Fibroblast of skin of left quadriceps (primary cell): ENCODE measurements around the gene ARRDC5.
"Not testable (repeated sequence)": the region's sequence is repeated elsewhere in the genome, so short reads cannot be mapped to it uniquely, and the experiment has no call there.

Source experiments
- DNase-seq, 2 experiments: peaks; one replicate each; pipeline ENCODE4 v3.0.0-alpha.2; 2013; ENCODE audit warnings: low read depth in 2 of 2

Gene ARRDC5

DNA sequence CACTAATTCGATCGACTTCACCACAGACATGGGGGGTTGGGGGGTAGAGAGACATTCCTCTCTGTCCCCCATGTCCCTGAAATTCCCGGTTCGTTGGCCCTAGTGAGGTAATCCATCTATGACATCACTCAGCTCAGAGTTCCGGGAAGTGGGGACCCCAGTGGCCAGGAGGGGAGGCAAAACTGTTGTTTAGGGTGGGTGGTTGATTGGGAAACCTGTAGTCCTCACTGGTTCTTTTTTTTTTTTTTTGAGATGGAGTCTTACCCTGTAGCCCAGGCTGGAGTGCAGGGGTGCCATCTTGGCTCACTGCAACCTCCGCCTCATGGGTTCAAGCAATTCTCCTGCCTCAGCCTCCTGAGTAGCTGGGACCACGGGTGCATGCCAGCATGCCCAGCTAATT lies at the start of gene ARRDC5:
ARRDC5 (minus strand) TSS at position 101 of the 400 bp plus-strand sequence; CDS start at position 30, 71 bp downstream.
- no peak for DNase-seq

DNA sequence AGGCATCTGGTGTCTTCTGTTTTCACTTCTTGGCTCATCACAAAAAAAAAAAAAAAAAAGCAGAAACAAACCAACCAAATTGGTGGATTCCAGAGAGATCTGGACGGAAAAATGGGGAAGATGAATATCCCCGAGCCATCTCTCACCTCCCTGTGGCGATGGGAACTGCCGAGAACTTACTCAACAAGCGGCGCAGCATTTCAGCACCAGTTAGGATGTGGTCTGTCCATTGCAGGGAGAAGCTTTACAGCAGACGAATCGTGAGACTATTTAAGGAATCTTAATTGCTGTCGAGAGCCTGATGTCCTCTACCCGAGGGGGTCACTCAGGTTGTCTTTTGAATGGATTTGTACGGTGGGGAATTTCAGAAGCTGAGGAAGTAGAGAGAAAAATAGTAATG lies 49.0 kb upstream of the ARRDC5 start:
- no peak for DNase-seq

DNA sequence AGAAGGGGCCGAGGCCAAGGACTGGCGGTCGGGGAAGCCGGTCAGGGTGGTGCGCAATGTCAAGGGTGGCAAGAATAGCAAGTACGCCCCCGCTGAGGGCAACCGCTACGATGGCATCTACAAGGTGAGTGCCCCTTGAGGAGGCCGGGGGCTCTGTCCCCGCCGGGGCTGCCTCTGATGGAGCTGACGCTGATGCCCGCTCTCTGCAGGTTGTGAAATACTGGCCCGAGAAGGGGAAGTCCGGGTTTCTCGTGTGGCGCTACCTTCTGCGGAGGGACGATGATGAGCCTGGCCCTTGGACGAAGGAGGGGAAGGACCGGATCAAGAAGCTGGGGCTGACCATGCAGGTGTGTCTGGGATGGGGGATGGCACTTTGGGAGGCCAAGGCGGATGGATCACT lies 48.0 kb upstream of the ARRDC5 start:
- DNase-seq = not testable (repeated sequence)

DNA sequence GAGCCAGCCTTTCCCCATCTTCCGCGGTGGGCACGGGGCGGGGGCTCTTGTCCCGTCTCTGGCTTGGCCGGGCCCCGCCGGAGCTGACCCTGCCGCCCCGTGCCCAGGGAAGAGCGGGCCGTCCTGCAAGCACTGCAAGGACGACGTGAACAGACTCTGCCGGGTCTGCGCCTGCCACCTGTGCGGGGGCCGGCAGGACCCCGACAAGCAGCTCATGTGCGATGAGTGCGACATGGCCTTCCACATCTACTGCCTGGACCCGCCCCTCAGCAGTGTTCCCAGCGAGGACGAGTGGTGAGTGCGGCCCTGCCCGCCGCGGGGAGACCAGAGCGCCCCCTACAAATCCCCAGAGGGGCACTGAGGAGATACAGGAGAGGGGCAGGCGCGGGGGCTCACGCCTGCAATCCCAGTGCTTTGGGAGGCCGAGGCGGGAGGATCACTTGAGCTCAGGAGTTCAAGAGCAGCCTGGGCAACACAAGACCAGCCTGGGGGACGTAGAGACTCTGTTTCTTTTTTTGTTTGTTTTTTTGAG lies 39.0 kb upstream of the ARRDC5 start:
- DNase-seq = not testable (repeated sequence)

DNA sequence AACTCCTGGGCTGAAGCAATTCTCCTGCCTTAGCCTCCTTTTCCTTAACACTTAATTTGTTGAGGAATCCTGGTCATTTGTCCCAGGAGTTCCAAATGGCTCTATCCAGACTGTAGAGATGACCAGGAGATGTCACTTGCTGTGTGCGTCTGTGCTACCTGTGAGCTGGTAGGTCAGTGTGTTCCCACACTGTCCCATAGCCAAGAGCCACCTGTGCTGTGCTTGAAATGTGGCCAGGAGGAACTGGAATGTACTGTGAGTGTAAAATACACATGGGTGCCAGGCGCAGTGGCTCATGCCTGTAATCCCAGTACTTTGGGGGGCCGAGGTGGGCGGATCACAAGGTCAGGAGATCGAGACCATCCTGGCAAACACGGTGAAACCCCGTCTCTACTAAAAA lies 36.8 kb upstream of the ARRDC5 start:
- no peak for DNase-seq

DNA sequence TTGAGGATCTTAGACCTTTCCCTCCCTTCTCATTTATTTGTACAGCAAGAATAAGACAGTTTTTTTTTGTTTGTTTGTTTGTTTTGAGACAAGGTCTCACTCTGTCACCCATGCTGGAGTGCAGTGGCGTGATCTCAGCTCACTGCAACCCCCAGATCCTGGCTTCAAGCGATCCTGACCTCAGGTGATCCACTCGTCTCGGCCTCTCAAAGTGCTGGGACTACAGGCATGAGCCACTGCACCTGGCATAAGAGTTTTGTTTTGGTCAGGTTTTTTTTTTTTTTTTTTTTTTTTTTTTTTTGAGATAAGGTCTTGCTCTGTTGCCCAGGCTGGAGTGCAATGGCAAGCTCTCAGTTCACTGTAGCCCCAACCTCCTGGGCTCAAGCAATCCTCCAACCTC lies 35.8 kb upstream of the ARRDC5 start:
- DNase-seq = not testable (repeated sequence)

DNA sequence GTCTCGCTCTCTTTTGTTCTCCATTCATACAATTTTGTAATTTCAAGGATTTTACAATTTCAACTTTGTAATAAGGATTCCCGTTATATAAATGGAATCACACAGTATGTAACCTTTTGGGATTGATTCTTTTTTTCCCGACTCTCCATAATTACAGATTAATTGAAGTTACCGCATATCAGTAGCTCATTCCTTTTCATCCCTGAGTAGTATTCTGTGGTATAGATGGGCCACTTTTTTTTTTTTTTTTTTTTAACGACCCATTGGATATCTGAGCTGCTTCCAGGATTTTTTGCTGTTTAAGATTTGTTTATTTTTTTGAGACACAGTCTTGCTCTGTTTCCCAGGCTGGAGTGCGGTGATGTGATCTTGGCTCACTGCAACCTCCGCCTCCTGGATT lies 34.4 kb upstream of the ARRDC5 start:
- DNase-seq = no peak

DNA sequence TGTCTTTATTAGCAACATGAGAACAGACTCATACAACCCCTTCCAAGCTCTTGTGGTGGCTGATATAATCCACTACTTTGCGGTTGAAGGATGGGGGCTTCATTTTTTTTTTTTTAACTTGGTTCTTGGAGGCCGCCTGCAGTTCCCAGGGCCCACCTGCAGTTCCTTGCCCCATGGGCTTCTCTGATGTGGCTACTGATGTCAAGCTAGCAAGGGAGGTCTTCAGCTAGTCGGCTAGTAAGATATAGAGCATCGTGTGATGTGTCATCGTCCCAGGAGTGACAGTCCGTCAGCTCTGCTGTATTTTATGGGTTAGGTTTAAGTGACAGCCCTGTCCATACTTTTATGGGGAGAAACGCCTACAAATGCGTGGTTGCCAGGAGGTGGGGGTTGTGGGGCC lies 32.7 kb upstream of the ARRDC5 start:
- DNase-seq = no peak

DNA sequence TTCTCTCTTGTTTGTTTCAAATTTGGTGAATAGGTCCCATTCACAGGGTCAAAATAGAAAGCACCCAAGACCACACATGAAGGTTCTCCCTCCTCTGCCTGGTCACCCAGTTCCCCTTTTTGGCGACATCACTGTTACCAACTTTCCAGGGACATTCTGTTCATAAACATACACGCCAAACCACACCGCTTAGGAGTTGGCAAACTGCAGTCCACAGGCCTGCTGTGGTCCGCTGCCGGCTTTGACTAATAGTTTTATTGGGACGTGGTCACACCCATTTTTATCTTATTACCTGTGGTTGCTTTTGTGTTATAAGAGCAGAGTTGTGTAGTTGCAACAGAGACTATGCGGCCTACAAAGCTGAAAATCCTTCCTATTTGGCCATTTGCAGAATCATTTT lies 30.8 kb upstream of the ARRDC5 start:
- DNase-seq = no peak

DNA sequence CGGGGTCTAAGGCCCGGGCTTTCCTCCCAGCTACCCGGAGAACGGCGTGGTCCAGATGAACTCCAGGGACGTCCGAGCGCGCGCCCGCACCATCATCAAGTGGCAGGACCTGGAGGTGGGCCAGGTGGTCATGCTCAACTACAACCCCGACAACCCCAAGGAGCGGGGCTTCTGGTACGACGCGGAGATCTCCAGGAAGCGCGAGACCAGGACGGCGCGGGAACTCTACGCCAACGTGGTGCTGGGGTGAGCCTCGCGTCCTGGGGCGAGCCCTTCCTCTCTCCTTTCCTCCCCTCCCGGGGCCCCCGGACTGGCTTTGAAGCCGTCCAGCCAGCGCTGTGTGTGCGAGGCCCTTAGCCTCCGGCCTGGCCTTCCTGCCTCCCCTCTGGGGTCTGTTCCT lies 30.0 kb upstream of the ARRDC5 start:
- DNase-seq = no peak

DNA sequence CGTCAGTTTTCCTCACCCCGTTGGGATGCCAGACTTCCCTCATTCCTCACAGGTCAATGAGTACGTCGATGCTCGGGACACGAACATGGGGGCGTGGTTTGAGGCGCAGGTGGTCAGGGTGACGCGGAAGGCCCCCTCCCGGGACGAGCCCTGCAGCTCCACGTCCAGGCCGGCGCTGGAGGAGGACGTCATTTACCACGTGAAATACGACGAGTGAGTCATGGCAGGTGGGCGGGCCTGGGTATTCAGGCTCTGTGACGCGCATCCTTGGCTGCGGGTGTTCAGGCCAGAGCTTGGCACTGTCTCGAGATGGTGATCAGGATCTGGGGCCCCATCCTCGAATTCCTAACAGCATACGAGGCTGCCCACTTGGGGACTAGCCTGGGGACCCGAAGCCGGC lies 28.0 kb upstream of the ARRDC5 start:
- no peak for DNase-seq

DNA sequence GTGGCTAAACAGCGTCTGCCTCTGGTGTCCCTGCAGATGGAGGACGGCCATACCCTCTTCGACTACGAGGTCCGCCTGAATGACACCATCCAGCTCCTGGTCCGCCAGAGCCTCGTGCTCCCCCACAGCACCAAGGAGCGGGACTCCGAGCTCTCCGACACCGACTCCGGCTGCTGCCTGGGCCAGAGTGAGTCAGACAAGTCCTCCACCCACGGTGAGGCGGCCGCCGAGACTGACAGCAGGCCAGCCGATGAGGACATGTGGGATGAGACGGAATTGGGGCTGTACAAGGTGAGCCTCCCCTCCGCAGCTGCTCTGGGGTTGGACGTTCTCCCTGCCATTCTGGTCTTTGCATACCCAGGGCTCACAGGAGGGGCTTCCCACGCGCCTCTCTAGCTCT lies 26.5 kb upstream of the ARRDC5 start:
- no peak for DNase-seq

DNA sequence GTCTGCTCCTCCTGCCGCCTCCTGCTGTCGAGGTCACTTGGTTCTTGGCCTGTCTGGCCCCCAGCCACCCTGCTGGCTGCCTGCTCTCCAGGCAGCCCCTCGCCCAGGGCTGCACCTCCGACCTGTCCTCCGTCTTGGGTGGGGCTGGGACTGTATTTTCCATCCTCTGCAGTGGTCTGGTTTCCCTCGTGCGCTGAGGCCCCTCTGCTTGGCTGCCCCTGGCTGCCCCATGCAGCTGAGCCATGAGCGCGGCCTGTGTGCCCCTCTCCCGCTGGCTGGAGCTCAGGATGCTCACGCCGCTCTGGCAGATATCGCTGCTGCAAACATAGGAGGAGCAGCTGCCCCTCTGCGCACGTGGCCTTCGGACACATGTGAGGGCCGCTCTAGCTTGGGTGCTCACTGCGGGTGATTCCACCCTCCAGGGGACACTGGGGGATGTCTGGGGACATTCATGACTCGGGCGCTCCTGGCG lies 20.6 kb upstream of the ARRDC5 start:
- DNase-seq = no peak

DNA sequence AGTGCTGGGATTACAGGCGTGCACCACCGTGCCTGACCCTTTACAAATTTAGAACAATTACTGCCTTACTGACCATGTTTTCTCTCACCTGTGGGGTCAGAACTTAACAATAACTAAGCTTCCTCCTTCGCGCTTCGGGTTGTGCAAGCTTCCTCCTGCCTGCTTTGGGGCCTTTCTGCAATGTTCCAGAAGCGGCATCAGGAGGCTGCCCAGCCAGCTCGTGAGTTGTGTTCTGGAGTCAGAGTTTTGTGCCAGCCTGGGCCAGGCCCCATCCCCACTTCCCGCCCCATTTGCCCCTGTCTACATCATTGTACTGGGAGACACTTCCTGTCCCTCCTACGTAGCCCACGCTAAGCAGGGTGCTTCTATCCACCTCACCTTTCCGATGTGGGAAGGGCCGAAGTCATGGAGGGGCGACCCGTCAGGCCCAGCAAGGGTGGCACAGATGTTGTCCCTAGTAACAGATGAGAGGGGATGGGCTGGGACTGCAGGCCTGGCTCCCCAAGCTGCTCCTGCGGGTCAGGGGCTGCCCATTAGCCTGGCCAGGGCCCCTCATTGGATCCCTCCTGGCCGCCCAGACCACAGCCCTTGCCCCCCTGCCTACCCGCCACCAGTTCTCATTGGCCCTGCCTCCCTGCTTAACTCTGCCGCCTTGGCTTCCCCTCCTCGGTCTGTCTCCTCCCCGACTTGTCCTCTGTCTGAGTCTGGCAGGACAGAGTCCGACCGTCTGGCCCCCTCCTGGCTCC lies 20.0 kb upstream of the ARRDC5 start:
- DNase-seq = no peak

DNA sequence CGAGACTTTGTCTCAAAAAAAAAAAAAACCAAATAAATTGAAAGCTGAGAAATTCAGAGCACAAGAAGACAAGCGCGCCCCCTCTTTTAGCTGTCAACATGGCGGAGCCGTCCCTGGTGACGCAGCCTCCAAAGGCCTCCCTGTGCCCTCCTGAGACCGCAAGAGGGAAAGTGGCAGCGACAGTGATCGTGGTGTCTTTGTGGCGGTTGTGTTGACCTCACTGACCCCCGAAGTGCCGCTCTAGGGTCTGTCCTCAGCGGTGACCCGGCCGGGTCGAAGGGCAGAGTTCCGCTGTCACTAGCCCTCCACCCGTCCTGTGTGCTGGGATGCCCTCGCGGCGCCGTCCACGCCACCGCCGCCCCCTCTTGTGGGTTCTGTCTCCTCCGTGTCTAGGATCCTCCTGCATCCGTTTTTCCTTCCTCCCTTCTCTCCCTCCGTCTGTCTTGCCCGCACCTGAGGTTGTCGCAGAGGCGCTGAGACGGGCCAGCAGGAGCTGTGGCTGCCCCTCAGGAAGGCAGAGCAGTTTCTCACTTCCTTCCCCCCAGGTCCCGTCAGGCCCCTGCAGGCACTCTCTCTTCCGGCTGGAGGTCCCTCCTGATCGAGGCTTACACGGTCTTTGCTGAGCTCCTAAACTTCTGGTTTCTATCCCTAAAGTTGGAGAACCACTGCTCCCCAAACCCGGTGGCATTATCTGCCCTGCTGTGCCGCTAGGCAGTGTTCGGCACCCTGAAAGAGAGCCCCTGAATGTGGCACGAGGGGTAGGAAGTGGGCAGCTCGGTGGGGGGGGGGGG lies 13.8 kb upstream of the ARRDC5 start:
- DNase-seq = no peak

DNA sequence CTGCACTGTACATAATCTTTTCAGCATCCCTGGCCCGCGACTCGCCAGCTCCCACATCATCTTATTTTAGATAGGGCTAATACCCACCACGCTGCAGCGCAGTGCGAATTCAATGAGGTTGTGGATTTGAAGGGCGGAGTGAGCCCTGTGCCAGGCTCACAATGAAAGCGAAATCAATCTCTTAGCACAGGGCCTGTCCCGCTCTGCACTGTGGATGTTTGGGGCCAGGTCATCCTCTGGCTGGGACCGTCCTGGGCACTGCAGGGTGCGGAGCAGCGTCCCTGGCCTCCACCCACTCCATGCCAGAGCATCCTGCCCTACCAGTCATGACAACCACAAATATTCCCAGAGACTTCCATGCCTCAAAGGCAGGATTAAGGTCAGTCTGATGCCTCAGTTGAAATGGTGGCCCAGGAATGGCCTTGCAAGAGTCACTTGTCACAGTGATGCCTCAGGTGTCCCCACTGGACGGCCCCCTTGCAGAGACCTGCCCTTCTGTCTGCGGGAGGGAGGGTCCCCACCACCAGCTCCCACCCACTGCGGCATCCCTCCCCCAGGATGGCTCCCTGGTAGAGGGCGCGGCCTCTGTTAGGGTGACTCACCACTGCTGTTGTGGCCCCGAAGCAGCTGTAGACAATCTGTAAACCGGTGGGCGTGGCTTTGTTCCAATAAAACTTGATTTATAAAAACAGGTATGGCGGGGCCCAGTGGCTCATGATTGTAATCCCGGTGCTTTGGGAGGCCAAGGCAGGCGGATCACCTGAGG lies 12.2 kb upstream of the ARRDC5 start:
- peak; percentile 46 to 55 for DNase-seq

DNA sequence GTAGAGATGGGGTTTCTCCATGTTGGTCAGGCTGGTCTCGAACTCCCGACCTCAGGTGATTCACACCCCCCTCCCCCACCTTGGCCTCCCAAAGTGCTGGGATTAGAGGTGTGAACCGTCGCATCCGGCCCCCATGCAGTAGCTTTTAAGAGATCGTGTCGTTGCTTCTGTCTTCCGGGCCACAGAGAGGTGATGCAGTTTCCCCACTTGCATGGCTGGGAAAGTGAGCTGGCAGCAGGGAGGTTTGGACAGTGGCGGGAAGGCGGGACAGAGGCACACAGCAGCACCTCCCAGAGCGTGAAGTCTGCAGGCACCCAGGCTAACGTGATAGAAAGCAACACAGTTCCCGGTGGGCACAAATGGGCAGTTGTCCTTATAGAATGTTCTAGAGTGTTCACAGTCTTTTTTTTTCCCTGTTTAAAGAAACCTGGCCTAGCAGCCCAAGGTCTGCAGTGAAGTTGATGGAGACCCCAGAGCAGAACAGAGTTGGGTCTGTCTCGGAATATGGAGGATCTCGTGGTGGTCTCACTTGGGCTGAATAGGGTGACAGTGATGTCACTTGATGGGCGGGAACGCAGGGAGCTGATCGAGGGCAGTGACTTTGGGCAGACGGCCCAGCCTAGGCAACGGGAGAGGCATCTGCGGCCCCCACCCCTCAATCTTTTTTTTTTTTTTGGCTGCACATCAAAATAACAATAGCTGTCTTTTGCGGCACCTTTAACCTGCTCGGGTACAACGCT lies 11.5 kb upstream of the ARRDC5 start:
- DNase-seq = no peak

DNA sequence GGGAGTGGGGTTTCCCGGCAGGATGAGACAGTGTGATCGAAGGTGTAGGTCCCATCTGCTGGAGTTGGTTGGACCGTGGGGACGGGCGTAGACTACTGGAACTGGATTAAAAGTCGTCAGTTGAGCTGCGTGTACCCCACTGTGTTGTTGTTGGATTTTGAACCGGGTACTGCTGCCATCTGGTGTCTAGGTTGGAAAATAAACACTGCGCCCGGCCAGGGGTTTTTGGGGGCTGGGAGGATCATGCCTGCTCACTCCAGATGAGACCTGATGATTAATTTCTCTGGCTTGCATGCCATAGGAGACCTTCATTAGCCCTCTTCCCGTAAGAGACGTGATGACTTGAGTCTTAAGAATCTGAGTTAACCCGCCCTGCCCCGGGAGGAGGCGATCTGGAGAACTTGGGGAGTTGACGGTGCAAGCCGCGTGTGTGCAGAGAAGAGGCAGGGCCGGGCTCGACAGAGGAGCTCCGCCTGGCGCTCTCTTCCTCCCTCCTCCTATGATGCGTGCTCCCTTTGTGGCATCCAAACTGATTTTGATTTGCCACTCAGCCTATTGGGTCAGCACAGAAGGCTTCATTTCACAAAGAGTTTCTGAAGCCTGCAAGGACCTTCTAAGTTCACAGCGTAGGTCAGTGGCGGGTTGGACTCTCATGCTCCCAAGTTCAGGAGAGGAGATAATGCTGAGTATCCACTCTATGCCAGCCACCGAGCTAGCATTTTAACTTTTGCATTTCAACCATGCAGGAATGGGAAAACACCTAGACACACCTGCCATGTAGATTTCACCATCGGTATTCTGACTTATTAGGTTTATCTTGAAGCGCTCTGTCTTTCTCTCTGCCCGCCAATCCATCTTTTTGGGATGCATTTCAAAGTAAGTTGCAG lies 9.3 kb upstream of the ARRDC5 start:
- peak; percentile 100 for DNase-seq

DNA sequence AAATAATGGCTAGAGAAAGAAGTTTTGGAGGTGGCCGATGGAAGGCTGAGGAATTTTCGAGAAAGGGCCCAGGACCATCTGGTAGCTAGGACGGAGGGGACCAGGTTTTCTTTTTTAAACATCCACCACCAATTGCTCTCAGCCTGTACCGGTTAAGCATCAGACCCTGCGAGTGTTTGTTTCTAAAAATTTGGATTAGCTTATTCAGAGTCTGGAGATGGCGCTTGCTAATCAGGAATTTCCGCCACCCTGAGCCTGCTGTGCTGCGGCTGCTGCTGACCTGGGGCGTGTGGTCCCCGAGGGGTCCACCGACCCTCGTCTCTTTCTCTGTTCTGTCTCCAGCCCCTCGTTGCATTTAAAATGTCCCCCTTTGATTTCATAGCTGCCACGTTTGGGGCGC lies 8.6 kb upstream of the ARRDC5 start:
- no peak for DNase-seq

DNA sequence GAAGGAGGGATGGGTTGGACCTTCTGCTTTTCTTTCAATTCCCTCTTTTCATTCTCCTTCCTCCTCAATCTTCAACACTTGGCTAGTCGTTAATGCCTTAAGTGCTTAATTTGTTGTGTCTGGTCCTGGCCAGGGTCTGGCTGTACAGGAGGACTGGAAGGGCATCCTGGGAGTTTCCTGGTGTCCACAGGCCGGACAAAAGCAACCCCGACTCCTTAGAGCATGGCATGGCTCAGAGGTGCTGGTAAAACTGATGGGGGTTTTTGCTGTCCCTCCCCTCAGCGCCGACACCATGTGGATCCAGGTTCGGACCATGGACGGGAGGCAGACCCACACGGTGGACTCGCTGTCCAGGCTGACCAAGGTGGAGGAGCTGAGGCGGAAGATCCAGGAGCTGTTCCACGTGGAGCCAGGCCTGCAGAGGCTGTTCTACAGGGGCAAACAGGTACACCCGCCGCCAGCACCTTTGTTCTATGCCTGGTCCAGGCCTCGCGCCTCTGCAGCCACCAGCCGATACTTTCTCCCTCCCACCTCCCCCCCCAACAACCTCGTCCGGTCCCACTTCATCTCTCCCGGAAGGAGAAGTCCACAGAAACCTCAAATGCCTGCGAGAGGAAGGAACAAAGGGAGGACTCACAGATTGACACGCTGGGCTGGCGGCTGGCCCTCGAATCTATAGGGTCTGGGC lies 8.0 kb upstream of the ARRDC5 start:
- DNase-seq = peak; percentile 63 to 64
